ENCODE results near the gene ZBTB24. TPM values are rescaled to one million over a fixed set of nuclear protein-coding genes. Genes with fewer than 3 reads are reported as not detected.
"Not testable (repeated sequence)": the region's sequence is repeated elsewhere in the genome, so short reads cannot be mapped to it uniquely, and the experiment has no call there.

The ZBTB24 gene
- total RNA-seq, 2 donors from 2014 or later: 9.2 to 9.8 TPM

GRCh38 chr6:109521080-109521479 is 38.1 kb upstream of the ZBTB24 start:
- Mint-ChIP-seq H3K4me3 (no peak overlapping the region), H3K4me1 (no peaks in the 10 kb centered on the region), H3K36me3 (ENCODE audit: low read depth) (peaks cover 3% of the 10 kb centered on the region), H3K27ac (no peak overlapping the region), H3K9me3 (peaks cover 26% of the 10 kb centered on the region), H3K27me3 (ENCODE audit: insufficient read depth) (no peaks in the 10 kb centered on the region)
- Histone ChIP-seq H3K36me3 (ENCODE audit: control insufficient read depth, insufficient read depth, low read length) (no peaks in the 10 kb centered on the region), H3K9me3 (ENCODE audit: control insufficient read depth, low read length) (peaks cover 18% of the 10 kb centered on the region), H3K27ac (ENCODE audit: low read depth, low read length) (no peak overlapping the region), H3K27me3 (ENCODE audit: control insufficient read depth, insufficient read depth, low read length, poor library complexity, severe bottlenecking) (no peaks in the 10 kb centered on the region), H3K4me1 (ENCODE audit: control insufficient read depth, insufficient read depth, low read length) (no peaks in the 10 kb centered on the region), H3K9ac (ENCODE audit: extremely low read depth, low read length, poor library complexity, severe bottlenecking) (no peak overlapping the region), H3K4me3 (ENCODE audit: low read length) (no peak overlapping the region)
- no peak for TF ChIP-seq CTCF (conservative IDR thresholded peaks at IDR 0.05)
- 92 to 94% methylated on average over 2 to 3 of the region's 3 CpGs for WGBS, 2 experiments (ENCODE audit: insufficient coverage in 1 of 2, insufficient read length in 1 of 2)
- DNase-seq: no peak

DNA sequence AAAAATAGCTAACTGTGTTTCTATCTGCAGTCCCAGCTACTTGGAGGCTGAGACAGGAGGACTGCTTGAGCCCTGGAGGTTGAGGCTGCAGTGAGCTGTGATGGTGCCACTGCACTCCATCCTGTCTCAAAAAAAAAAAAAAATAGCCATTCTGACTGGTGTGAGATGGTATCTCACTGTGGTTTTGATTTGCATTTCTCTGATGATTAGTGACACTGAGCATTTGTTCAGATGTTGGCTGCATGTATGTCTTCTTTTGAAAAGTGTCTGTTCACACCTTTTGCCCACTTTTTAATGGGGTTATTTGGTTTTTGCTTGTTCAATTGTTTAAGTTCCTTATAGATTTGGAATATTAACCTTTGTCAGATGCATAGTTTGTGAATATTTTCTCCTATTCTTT is 36.6 kb upstream of the ZBTB24 start:
- not testable (repeated sequence) for DNase-seq; H3K9ac ChIP-seq (ENCODE audit: extremely low read depth, low read length, poor library complexity, severe bottlenecking); H3K27me3 ChIP-seq (ENCODE audit: control insufficient read depth, insufficient read depth, low read length, poor library complexity, severe bottlenecking); H3K4me3 ChIP-seq (ENCODE audit: low read length); H3K36me3 Mint-ChIP-seq (ENCODE audit: low read depth); H3K27ac ChIP-seq (ENCODE audit: low read depth, low read length); H3K27me3 Mint-ChIP-seq (ENCODE audit: insufficient read depth); H3K27ac Mint-ChIP-seq; H3K4me3 Mint-ChIP-seq; H3K4me1 ChIP-seq (ENCODE audit: control insufficient read depth, insufficient read depth, low read length); H3K36me3 ChIP-seq (ENCODE audit: control insufficient read depth, insufficient read depth, low read length); H3K4me1 Mint-ChIP-seq
- H3K9me3 ChIP-seq (ENCODE audit: control insufficient read depth, low read length): peaks cover 15% of the 10 kb centered on the region
- H3K9me3 Mint-ChIP-seq: peaks cover 14% of the 10 kb centered on the region

DNA sequence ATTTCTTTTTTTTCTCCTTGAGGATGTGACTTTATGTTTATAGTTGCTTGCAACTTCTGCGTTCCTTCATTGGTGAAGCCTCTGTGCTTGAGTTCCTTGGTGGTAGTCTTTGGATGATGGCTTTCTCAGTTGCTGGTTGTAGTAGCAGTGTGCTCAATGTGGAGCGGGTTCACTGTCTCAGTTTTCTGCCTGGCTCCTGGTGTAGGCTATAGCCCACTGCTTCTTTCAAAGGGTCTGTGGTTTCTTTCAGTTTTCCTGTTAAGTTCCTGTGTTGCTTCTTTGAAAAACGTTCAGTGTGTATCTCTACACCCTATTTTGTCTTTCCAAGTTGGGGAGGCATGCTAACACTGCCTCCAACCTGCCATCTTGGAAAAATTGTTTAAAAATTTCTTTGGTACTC is 33.9 kb upstream of the ZBTB24 start:
- no peak overlapping the region for H3K4me3 ChIP-seq (ENCODE audit: low read length)
- no peaks in the 10 kb centered on the region for H3K4me1 ChIP-seq (ENCODE audit: control insufficient read depth, insufficient read depth, low read length)
- WGBS, 2 experiments (ENCODE audit: insufficient coverage in 1 of 2, insufficient read length in 1 of 2): 56 to 100% methylated on average over 1 to 3 of the region's 3 CpGs
- no peaks in the 10 kb centered on the region for H3K9me3 ChIP-seq (ENCODE audit: control insufficient read depth, low read length)
- H3K36me3 ChIP-seq (ENCODE audit: control insufficient read depth, insufficient read depth, low read length): no peaks in the 10 kb centered on the region
- Mint-ChIP-seq H3K27ac (no peak overlapping the region), H3K27me3 (ENCODE audit: insufficient read depth) (no peaks in the 10 kb centered on the region), H3K9me3 (no peaks in the 10 kb centered on the region), H3K36me3 (ENCODE audit: low read depth) (no peaks in the 10 kb centered on the region), H3K4me3 (no peak overlapping the region), H3K4me1 (peaks cover 8% of the 10 kb centered on the region)
- H3K9ac ChIP-seq (ENCODE audit: extremely low read depth, low read length, poor library complexity, severe bottlenecking): no peak overlapping the region
- DNase-seq: no peak
- TF ChIP-seq CTCF (conservative IDR thresholded peaks at IDR 0.05): no peak
- H3K27me3 ChIP-seq (ENCODE audit: control insufficient read depth, insufficient read depth, low read length, poor library complexity, severe bottlenecking): no peaks in the 10 kb centered on the region
- no peak overlapping the region for H3K27ac ChIP-seq (ENCODE audit: low read depth, low read length)

- Mint-ChIP-seq H3K9me3 (no peaks in the 10 kb centered on the region), H3K4me3 (no peak overlapping the region), H3K36me3 (ENCODE audit: low read depth) (no peaks in the 10 kb centered on the region), H3K4me1 (peaks cover 8% of the 10 kb centered on the region), H3K27me3 (ENCODE audit: insufficient read depth) (no peaks in the 10 kb centered on the region), H3K27ac (no peak overlapping the region)
- Histone ChIP-seq H3K27me3 (ENCODE audit: control insufficient read depth, insufficient read depth, low read length, poor library complexity, severe bottlenecking) (no peaks in the 10 kb centered on the region), H3K9me3 (ENCODE audit: control insufficient read depth, low read length) (peaks cover 10% of the 10 kb centered on the region), H3K36me3 (ENCODE audit: control insufficient read depth, insufficient read depth, low read length) (no peaks in the 10 kb centered on the region), H3K9ac (ENCODE audit: extremely low read depth, low read length, poor library complexity, severe bottlenecking) (no peak overlapping the region), H3K4me3 (ENCODE audit: low read length) (no peak overlapping the region), H3K27ac (ENCODE audit: low read depth, low read length) (no peak overlapping the region), H3K4me1 (ENCODE audit: control insufficient read depth, insufficient read depth, low read length) (no peaks in the 10 kb centered on the region)
- 88 to 100% methylated on average over 2 to 5 of the region's 6 CpGs for WGBS, 2 experiments (ENCODE audit: insufficient coverage in 1 of 2, insufficient read length in 1 of 2)
- DNase-seq: no peak
- TF ChIP-seq CTCF (conservative IDR thresholded peaks at IDR 0.05): no peak
Observed at GRCh38 chr6:109515781-109516409, 32.9 kb upstream of the ZBTB24 start.

All from endodermal cell (in vitro differentiated cells).